ENCODE measurements around the gene ESR1.

DNA sequence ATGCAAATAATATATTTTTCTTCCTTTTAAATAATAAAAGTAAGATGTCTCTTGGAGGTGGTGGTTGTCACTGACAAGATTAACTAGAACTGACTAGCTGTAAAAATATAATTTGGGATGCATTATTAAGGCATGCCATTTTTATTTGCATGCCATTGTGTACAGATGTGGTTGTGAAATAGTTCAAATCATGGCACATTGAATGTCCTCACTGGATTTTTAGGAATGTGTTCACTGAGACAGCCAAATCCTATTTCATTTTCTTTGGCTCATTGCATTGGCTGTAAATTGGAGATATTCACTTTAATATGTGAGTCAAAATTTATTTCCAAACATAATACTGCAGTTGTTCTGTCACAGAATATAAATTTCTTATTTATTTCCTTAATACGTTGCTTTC is 62.3 kb downstream of the ESR1 start:
- no peak for TF ChIP-seq CTCF (IDR thresholded peaks at IDR 0.05)
- TF ChIP-seq POLR2A (IDR thresholded peaks at IDR 0.05) = no peak

Data from right lobe of liver (tissue), 4 donors.